Choroid plexus epithelial cell (primary cell): ENCODE measurements around the gene NKAIN2.
"Not testable (repeated sequence)": the region's sequence is repeated elsewhere in the genome, so short reads cannot be mapped to it uniquely, and the experiment has no call there.

Experiments used
- DNase-seq: peaks from one replicate; pipeline ENCODE4 v3.0.0-alpha.2; 2010; ENCODE audit warnings: low read depth
- H3K4me3 ChIP-seq: 2 replicates; pipeline ENCODE4 v1.5.1; 2011; ENCODE audit warnings: low read depth, mild to moderate bottlenecking, control low read depth, low read length, moderate library complexity
- CTCF ChIP-seq: conservative IDR thresholded peaks from 2 replicates; pipeline ENCODE4 v1.5.1; 2011; ENCODE audit warnings: low read depth, mild to moderate bottlenecking, control low read depth, inconsistent platforms, low read length, moderate library complexity

The NKAIN2 gene

DNA sequence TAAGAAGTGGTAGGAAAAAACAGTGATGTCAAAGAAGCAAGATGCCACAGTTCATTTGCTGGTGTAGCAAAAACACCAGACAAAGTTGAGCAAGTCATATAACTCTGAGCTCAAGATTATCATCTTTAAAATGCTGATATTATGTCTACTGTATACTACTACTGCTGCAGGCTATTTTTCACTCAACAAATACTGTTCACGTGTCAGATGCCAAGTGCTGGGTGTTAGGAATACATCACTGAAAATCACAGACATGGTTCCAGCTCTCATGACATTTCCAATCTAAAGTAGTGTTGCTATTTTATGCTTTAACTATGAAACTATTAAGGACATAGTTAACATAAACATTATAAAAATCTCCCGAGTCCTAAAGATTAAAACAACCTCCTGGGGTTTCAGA, 163.0 kb downstream of the NKAIN2 start:
- no peak for TF ChIP-seq CTCF
- H3K4me3 ChIP-seq = no peak overlapping the region
- no peak for DNase-seq

DNA sequence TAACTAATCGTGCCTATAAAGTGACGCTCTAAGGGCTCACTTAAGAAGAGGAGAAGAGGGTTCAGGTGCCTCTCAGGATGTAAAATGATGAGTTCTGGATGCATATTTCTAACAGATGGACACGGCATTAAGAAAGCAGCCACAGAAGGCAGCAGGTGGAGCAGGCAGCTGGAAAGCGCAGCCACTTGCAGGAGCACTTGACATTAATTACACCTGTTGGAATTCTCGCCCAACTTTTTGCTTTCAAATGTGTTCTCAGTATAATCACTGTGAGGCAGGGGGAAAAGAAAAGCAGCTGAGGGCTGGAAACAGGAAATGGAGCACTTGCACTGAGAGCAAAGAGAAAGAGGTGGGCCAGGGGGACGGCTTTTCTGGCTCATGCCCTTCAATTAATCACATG, 164.2 kb downstream of the NKAIN2 start:
- no peak overlapping the region for H3K4me3 ChIP-seq
- DNase-seq = no peak
- TF ChIP-seq CTCF = no peak

- no peak overlapping the region for H3K4me3 ChIP-seq
- no peak for DNase-seq
- TF ChIP-seq CTCF = no peak
Measured at GRCh38 chr6:123972600-123973294, 169.1 kb downstream of the NKAIN2 start.

GRCh38 chr6:123980311-123980710, 176.6 kb downstream of the NKAIN2 start:
- DNase-seq = no peak
- TF ChIP-seq CTCF = no peak
- no peak overlapping the region for H3K4me3 ChIP-seq

DNA sequence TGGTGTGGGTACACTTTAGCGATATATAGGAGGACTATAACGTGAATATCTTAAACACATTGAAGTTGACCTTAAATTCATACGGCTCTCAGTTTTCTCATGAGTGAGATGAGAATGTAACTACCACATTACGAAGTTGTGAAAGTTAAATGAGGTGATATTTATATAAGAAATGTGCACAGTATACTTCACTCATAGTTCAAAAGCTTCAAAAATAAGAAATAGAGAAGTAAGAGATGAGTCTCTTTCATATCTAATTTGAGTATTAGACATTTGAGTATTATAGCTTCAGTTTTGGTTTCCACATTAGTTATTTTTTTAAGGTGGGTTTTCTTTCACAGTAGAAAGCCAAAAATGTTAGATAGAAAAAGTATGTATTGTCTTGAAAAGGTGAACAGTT, 183.3 kb downstream of the NKAIN2 start:
- TF ChIP-seq CTCF = no peak
- DNase-seq = no peak
- H3K4me3 ChIP-seq = no peak overlapping the region

DNA sequence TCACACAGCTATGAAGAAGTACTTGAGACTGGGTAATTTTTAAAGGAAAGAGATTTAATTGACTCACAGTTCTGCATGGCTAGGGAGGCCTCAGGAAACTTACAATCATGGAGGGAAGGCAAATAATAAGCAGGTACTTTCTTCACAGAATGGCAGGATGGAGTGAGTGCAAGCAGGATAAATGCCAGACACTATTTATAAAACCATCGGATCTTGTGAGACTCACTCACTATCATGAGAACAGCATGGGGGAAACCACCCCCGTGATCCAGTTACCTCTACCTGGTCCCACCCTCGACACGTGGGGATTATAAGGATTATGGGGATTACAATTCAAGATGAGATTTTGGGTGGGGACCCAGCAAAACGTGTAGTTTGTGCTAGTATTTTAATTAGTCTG, 186.3 kb downstream of the NKAIN2 start:
- not testable (repeated sequence) for H3K4me3 ChIP-seq, DNase-seq

DNA sequence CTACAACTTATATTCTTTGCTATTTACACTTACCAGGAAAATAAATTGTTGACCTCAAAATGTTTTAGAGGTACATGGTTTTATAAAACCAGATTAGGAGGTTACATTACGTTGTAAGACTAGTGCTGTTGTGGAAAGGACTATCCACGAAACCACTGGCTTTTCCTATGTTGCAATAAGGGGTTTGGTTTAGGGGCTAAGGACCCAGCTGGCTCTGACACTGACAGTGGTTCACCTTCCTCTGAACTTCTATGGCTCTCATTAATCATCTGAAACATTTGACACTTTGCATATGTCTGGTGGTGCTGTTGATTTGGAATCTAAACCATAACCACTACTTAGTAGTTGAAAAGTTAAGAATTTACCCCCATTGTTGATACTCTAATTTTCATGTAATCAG, 186.7 kb downstream of the NKAIN2 start:
- TF ChIP-seq CTCF = no peak
- no peak for DNase-seq
- H3K4me3 ChIP-seq = no peak overlapping the region

GRCh38 chr6:123994168-123994567, 190.5 kb downstream of the NKAIN2 start:
- DNase-seq = no peak
- no peak overlapping the region for H3K4me3 ChIP-seq
- no peak for TF ChIP-seq CTCF
